ENCODE results near the gene OR5K2. TPM values are rescaled to one million over a fixed set of nuclear protein-coding genes. Genes with fewer than 3 reads are reported as not detected.

OR5K2 gene
- total RNA-seq, 1 donor from 2014 or later, result not detected

- no peak for TF ChIP-seq CTCF (IDR thresholded peaks at IDR 0.05; ENCODE audit: unreplicated experiment)
- no peak for DNase-seq (ENCODE audit: low spot score, unreplicated experiment)
- H3K9me3 Mint-ChIP-seq (ENCODE audit: low read depth), result no peaks in the 10 kb centered on the region
- peaks cover 35% of the 10 kb centered on the region for H3K4me1 Mint-ChIP-seq (ENCODE audit: low read depth)
- H3K27ac Mint-ChIP-seq, result peak overlapping the region; percentile 54
- H3K4me3 Mint-ChIP-seq (ENCODE audit: low read depth), result no peak overlapping the region
- H3K27me3 Mint-ChIP-seq, result no peaks in the 10 kb centered on the region
- peaks cover 18% of the 10 kb centered on the region for H3K36me3 Mint-ChIP-seq (ENCODE audit: insufficient read depth)
Observed at GRCh38 chr3:98519351-98519750, 21.9 kb downstream of the OR5K2 start.

- peaks cover 23% of the 10 kb centered on the region for H3K4me1 Mint-ChIP-seq (ENCODE audit: low read depth)
- peak overlapping the region; percentile 95 for H3K27ac Mint-ChIP-seq
- no peaks in the 10 kb centered on the region for H3K9me3 Mint-ChIP-seq (ENCODE audit: low read depth)
- no peak for DNase-seq (ENCODE audit: low spot score, unreplicated experiment)
- H3K4me3 Mint-ChIP-seq (ENCODE audit: low read depth), result peak overlapping the region; percentile 84
- peaks cover 18% of the 10 kb centered on the region for H3K36me3 Mint-ChIP-seq (ENCODE audit: insufficient read depth)
- no peak for TF ChIP-seq CTCF (IDR thresholded peaks at IDR 0.05; ENCODE audit: unreplicated experiment)
- H3K27me3 Mint-ChIP-seq, result no peaks in the 10 kb centered on the region
Observed at GRCh38 chr3:98521897-98522543, 24.5 kb downstream of the OR5K2 start.

DNA sequence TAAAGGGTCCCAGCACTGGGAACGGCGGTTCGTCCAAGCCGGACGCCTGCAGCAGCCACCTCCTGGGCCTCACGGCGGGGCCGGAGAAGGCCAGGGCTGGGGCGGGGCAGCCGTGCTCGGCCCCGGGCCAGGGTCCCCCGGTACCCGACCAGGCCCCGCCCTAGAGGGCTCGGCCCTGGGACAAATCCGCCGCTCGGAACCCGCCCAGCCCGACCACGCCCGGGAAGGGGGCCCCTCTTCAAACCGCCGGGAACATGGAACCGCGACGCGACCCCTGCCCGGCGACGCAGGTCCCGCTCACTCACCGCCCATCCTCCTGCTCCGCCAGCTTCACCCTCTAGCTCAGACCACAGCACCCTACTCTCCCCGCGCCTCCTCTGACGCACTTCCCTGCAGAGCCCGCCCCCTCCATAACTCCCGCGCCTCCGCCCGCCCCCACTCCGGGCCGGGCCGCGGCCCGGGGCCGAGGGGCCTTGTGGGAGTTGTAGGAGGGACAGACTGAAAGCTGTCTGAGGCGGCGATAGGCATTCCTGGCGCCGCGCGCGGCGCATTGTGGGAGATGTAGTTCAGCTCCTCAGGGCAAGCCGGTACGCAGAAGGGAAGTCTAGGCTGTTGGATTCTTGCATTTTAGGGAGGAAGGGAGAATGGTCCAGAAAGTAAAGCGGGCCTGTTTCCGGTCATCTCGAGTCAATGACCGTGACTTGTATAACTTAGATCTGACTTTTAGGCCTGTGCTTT, 25.2 kb downstream of the OR5K2 start, which contains the start of gene CLDND1:
TSS of gene CLDND1 (minus strand) at position 359 of the 738 bp plus-strand sequence. CDS start 1,478 bp downstream, outside the sequence.
- Mint-ChIP-seq H3K36me3 (ENCODE audit: insufficient read depth) (peaks cover 18% of the 10 kb centered on the region), H3K4me1 (ENCODE audit: low read depth) (peaks cover 23% of the 10 kb centered on the region), H3K27me3 (no peaks in the 10 kb centered on the region)

DNA sequence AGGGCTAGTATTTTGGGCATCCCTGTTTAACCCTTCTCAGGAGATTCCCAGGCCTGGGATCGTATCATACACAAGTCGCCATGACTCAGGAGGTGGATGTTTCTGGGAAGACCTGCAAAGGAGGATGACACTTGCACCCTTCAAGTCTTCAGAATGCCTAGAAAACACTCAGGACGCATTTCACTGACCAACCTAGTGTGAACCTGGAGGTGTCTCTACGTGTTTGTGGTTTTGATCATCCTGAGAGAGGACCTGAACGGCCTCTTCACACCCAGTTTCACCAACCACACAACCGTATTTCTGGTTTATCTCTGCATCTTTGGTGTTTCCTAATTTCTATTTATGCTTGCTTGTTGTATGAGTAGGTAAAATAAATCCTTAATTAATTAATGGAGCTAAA, 28.0 kb downstream of the OR5K2 start:
- DNase-seq (ENCODE audit: low spot score, unreplicated experiment), result no peak
- H3K4me1 Mint-ChIP-seq (ENCODE audit: low read depth), result peaks cover 18% of the 10 kb centered on the region
- H3K4me3 Mint-ChIP-seq (ENCODE audit: low read depth), result no peak overlapping the region
- no peak overlapping the region for H3K27ac Mint-ChIP-seq
- H3K27me3 Mint-ChIP-seq, result no peaks in the 10 kb centered on the region
- no peaks in the 10 kb centered on the region for H3K9me3 Mint-ChIP-seq (ENCODE audit: low read depth)
- TF ChIP-seq CTCF (IDR thresholded peaks at IDR 0.05; ENCODE audit: unreplicated experiment), result no peak
- peaks cover 3% of the 10 kb centered on the region for H3K36me3 Mint-ChIP-seq (ENCODE audit: insufficient read depth)

More for the DNA sequence above, 25.2 kb downstream of the OR5K2 start, which contains the start of gene CLDND1:
- Mint-ChIP-seq H3K4me3 (ENCODE audit: low read depth) (peak within 1 kb of the TSS; percentile 84), H3K27ac (peak within 1 kb of the TSS; percentile 95), H3K9me3 (ENCODE audit: low read depth) (no peaks in the 10 kb centered on the region)
- DNase-seq (ENCODE audit: low spot score, unreplicated experiment), result peak; percentile 91
- TF ChIP-seq CTCF (IDR thresholded peaks at IDR 0.05; ENCODE audit: unreplicated experiment), result no peak

DNA sequence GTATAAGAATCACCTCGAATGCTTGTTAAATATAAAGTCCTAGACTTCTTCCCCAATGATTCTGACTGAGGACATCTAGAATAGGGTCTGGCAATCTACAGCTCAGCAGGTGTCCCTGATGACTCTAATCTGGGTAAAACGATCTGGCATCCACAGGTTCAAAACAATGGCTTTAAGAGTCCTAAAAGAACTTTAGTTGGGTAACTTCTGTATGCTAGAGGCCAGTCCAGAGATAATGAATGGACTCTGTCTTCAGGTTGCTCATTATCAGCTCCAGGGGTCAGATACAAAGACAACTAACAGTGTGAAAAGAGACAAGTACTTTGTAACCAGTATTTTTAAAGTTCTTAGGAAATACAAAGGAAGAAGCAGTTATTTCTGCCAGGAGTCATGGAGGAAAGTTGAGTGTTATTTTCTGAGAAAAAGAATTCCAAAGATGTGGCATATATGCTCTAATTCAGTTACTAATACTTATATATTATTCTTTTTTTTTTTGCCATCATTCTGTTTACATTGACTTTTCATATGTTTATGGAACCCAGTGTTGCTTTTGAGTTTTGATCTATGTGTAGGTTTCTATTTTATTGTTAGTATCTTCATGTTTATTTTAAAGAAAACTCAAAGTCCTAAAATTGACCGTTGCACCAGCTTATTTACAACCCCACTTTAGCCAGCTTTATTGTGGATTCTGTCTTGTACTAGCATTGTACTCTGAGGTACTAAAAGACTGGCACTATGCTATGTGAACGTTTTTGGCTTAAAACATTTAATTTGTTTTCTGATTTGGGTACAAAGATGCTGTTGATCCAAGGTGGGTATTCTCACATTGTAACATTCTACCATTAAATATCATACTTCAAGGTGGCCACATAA, 31.2 kb downstream of the OR5K2 start:
- H3K27ac Mint-ChIP-seq, result no peak overlapping the region
- peaks cover 4% of the 10 kb centered on the region for H3K4me1 Mint-ChIP-seq (ENCODE audit: low read depth)
- H3K36me3 Mint-ChIP-seq (ENCODE audit: insufficient read depth), result no peaks in the 10 kb centered on the region
- no peak for DNase-seq (ENCODE audit: low spot score, unreplicated experiment)
- H3K4me3 Mint-ChIP-seq (ENCODE audit: low read depth), result no peak overlapping the region
- H3K9me3 Mint-ChIP-seq (ENCODE audit: low read depth), result no peaks in the 10 kb centered on the region
- H3K27me3 Mint-ChIP-seq, result no peaks in the 10 kb centered on the region
- no peak for TF ChIP-seq CTCF (IDR thresholded peaks at IDR 0.05; ENCODE audit: unreplicated experiment)

Measured in progenitor cell of endocrine pancreas (in vitro differentiated cells).